CD14-positive monocyte (primary cell): Measurements from ENCODE around the gene ANKRD10. TPM values are rescaled to one million over a fixed set of nuclear protein-coding genes. Genes with fewer than 3 reads are reported as not detected.

Source experiments
- DNase-seq, 3 donors: peaks; one replicate each; pipeline ENCODE4 v3.0.0-alpha.2; 2011 to 2022
- H2AFZ ChIP-seq: 2 replicates; pipeline ENCODE4 v1.6.0; 2012; ENCODE audit warnings: mild to moderate bottlenecking, low read depth, low read length, inconsistent platforms; ENCODE audit not compliant: insufficient read depth, poor library complexity, severe bottlenecking
- H3K27ac ChIP-seq, 2 donors: 1 replicate in 1 of 2; 2 replicates in 1 of 2; pipeline ENCODE4 v1.5.1; 2012 to 2013; ENCODE audit warnings: low read length in 2 of 2, control low read depth in 1 of 2, inconsistent platforms in 1 of 2, low read depth in 1 of 2, mild to moderate bottlenecking in 1 of 2
- H3K27me3 ChIP-seq, 2 donors: one replicate each; pipeline versions ENCODE4 v1.6.0 to v1.6.1; 2011 to 2013; ENCODE audit warnings: low read length in 2 of 2; ENCODE audit not compliant: control insufficient read depth in 2 of 2, insufficient read depth in 2 of 2
- H3K36me3 ChIP-seq, 2 donors: replicated peaks in 1 of 2; 1 replicate in 1 of 2; 2 replicates in 1 of 2; pipeline versions ENCODE4 v1.5.1 to v1.6.1; 2012 to 2013; ENCODE audit warnings: low read length in 2 of 2, control low read depth in 1 of 2, inconsistent platforms in 1 of 2, mild to moderate bottlenecking in 1 of 2; ENCODE audit not compliant: insufficient read depth in 2 of 2, control insufficient read depth in 1 of 2
- H3K4me1 ChIP-seq, 2 donors: 1 replicate in 1 of 2; 2 replicates in 1 of 2; pipeline versions ENCODE4 v1.5.1 to v1.6.1; 2012 to 2013; ENCODE audit warnings: low read length in 2 of 2, control low read depth in 1 of 2, inconsistent platforms in 1 of 2, mild to moderate bottlenecking in 1 of 2, moderate library complexity in 1 of 2; ENCODE audit not compliant: insufficient read depth in 2 of 2, control insufficient read depth in 1 of 2
- H3K4me2 ChIP-seq: replicated peaks from 2 replicates; pipeline ENCODE3; 2012; ENCODE audit warnings: low read length, moderate library complexity, mild to moderate bottlenecking; ENCODE audit not compliant: poor library complexity, severe bottlenecking; ENCODE audit errors: extremely low read depth
- H3K4me3 ChIP-seq, 3 experiments: fragments of 200-600 bp in 1 of 3; sonication (generic) in 1 of 3; replicated peaks in 1 of 3; 1 replicate in 2 of 3; 2 replicates in 1 of 3; pipeline ENCODE4 v1.5.1; 2011 to 2013; ENCODE audit warnings: low read length in 3 of 3, mild to moderate bottlenecking in 3 of 3, control low read depth in 2 of 3, low read depth in 2 of 3, inconsistent platforms in 1 of 3, moderate library complexity in 1 of 3
- H3K79me2 ChIP-seq: 2 replicates; pipeline ENCODE4 v1.6.0; 2012; ENCODE audit warnings: mild to moderate bottlenecking, control low read depth, inconsistent platforms, low read length, moderate library complexity; ENCODE audit not compliant: insufficient read depth
- H3K9ac ChIP-seq: 2 replicates; pipeline ENCODE4 v1.6.0; 2017; ENCODE audit warnings: low read length, mild to moderate bottlenecking; ENCODE audit not compliant: insufficient read depth, poor library complexity, severe bottlenecking
- H3K9me3 ChIP-seq, 2 donors: replicated peaks in 1 of 2; 1 replicate in 1 of 2; 2 replicates in 1 of 2; pipeline versions ENCODE4 v1.5.1 to v1.6.1; 2012 to 2013; ENCODE audit warnings: low read length in 2 of 2, control low read depth in 1 of 2; ENCODE audit not compliant: control insufficient read depth in 1 of 2, insufficient read depth in 1 of 2
- H4K20me1 ChIP-seq: 2 replicates; pipeline ENCODE4 v1.6.0; 2012; ENCODE audit warnings: mild to moderate bottlenecking, low read length, control low read depth, moderate library complexity; ENCODE audit not compliant: insufficient read depth
- H3K27ac Mint-ChIP-seq, 7 donors: one replicate each; pipeline ENCODE4 v1.8.0; 2020; ENCODE audit warnings: mild to moderate bottlenecking in 7 of 7, mixed read lengths in 7 of 7, moderate library complexity in 6 of 7, inconsistent platforms in 2 of 7
- H3K27me3 Mint-ChIP-seq, 3 donors: one replicate each; pipeline ENCODE4 v1.8.0; 2021 to 2022; ENCODE audit warnings: low read depth in 3 of 3, mild to moderate bottlenecking in 3 of 3, mixed read lengths in 3 of 3, moderate library complexity in 3 of 3, inconsistent platforms in 1 of 3
- H3K36me3 Mint-ChIP-seq, 2 donors: one replicate each; pipeline ENCODE4 v1.8.0; 2020; ENCODE audit warnings: mixed read lengths in 2 of 2, inconsistent platforms in 1 of 2, mild to moderate bottlenecking in 1 of 2
- H3K4me1 Mint-ChIP-seq: one replicate; pipeline ENCODE4 v1.8.0; 2020; ENCODE audit warnings: mild to moderate bottlenecking, mixed read lengths
- H3K4me3 Mint-ChIP-seq, 2 donors: one replicate each; pipeline ENCODE4 v1.8.0; 2020; ENCODE audit warnings: mild to moderate bottlenecking in 2 of 2, mixed read lengths in 2 of 2, moderate library complexity in 1 of 2
- H3K9me3 Mint-ChIP-seq, 7 donors: one replicate each; pipeline ENCODE4 v1.8.0; 2020 to 2022; ENCODE audit warnings: mixed read lengths in 7 of 7, mild to moderate bottlenecking in 6 of 7, moderate library complexity in 6 of 7, inconsistent platforms in 2 of 7
- CTCF ChIP-seq: fragments of 200-600 bp; IDR thresholded peaks from one replicate; pipeline ENCODE4 v1.8.0; 2022; ENCODE audit warnings: antibody characterized with exemption, mild to moderate bottlenecking
- WGBS: methylation state at CpG from one replicate; pipeline ENCODE4 v1.1.5; 2013; ENCODE audit warnings: missing lambda C conversion rate; ENCODE audit not compliant: insufficient coverage; 5-methylcytosine and 5-hydroxymethylcytosine counted together
- intact Hi-C, 2 donors: fragments of 100-400 bp; cut with micrococcal nuclease; formaldehyde crosslinking; loops; one replicate each; pipeline versions ENCODE4 v1.15.0 to v1.15.1; 2023
- polyA plus RNA-seq, 3 donors: library from polyadenylated mRNA; depleted of rRNA in 1 of 3; unstranded in 2 of 3; stranded (reverse) in 1 of 3; fragments of 300-500 nt in 2 of 3; fragments of >200 nt in 1 of 3; fragmentation: Illumina TruSeq in 2 of 3; gene quantifications; 1 replicate in 2 of 3; 2 replicates in 1 of 3; pipeline ENCODE4 v1.2.3, GENCODE V29; 2012 to 2021

The ANKRD10 gene
- polyA plus RNA-seq, 3 donors = 30.5 to 79.9 (median 37.2) TPM

DNA sequence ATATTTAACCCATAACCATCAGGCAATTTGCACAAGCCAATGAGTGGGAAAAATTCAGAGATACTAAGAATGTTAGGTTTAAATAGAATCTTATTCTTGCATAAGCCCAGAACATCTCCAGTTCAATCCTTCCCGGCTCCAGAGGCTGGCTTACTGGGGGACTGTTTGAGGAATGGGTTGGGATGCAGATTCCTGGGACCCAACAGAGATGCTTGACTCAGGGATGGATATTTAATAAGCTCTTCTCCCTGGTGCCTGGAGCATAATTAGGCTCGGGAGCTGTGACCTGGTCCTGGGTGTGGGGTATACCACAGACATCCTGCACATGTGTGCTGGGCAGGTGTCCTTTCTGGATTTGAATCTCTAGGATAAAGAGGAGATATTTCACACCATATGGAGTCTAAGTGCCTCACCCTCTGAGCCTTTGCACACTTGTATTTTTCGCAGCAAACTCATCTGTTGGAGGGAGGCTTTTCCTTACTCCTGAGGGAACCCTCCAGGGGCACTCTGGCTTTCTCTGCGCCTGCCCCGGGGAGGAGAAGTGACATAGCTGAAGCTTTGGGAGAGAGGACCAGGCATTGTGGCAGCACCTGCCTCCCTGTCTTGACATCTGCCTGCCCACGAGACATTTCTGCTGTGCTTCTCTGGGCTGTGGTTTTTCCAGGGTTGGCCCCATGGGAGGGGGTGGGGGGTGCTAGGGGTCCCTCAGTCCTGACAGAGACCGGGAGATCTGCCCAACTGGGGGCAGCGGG, 36.1 kb upstream of the ANKRD10 start:
- Mint-ChIP-seq H3K27ac (peak overlapping the region in 1 of 7 donors; percentile 78), H3K27me3 (peaks cover 2 to 5% (median 5%) of the 10 kb centered on the region in 3 donors), H3K4me3 (no peak overlapping the region), H3K9me3 (peaks cover 0 to 2% (median 0%) of the 10 kb centered on the region in 7 donors), H3K4me1 (peaks cover 10% of the 10 kb centered on the region), H3K36me3 (no peaks in the 10 kb centered on the region)
- no peaks in the 10 kb centered on the region for H3K27me3 ChIP-seq
- H3K4me1 ChIP-seq = peaks cover 0 to 4% of the 10 kb centered on the region in 2 donors
- no peaks in the 10 kb centered on the region for H4K20me1 ChIP-seq
- H3K9ac ChIP-seq = no peak overlapping the region
- no peak overlapping the region for H3K4me2 ChIP-seq
- 91% methylated on average over 5 of the region's 8 CpGs for whole genome bisulfite sequencing
- no peaks in the 10 kb centered on the region for H3K79me2 ChIP-seq
- H3K27ac ChIP-seq = no peak overlapping the region
- no peaks in the 10 kb centered on the region for H3K9me3 ChIP-seq
- no peak overlapping the region for H2AFZ ChIP-seq
- no peak for DNase-seq
- H3K4me3 ChIP-seq = no peak overlapping the region
- intact Hi-C loops = no loop called here
- TF ChIP-seq CTCF = no peak
- no peaks in the 10 kb centered on the region for H3K36me3 ChIP-seq

DNA sequence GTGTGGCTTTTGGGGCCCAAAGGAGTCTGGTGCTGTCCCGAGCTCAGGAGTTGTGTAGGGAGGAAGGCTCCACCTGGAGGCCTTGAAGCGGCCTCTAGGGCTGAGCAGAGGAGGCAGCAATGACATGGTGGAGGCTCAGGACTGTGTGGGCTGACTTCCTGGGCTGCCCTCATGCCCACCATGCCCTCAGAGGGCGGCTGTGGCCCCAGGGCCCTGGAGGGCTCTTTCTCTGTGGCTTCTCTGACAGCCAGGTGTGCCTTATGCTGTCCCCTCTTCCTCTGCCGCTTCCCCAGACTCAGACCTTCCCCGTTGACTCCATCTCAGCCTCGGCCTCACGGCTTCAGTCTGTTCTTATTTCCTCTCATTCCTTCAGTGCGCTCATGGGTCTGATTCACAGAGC, 35.5 kb upstream of the ANKRD10 start:
- Histone ChIP-seq H2AFZ (no peak overlapping the region), H3K9me3 (no peaks in the 10 kb centered on the region), H3K27ac (no peak overlapping the region), H3K79me2 (no peaks in the 10 kb centered on the region), H3K36me3 (no peaks in the 10 kb centered on the region), H3K9ac (no peak overlapping the region), H3K4me1 (peaks cover 0 to 4% of the 10 kb centered on the region in 2 donors), H3K4me2 (no peak overlapping the region), H3K4me3 (no peak overlapping the region), H3K27me3 (no peaks in the 10 kb centered on the region), H4K20me1 (no peaks in the 10 kb centered on the region)
- DNase-seq = no peak
- TF ChIP-seq CTCF = no peak
- no peak overlapping the region for H3K27ac Mint-ChIP-seq
- H3K9me3 Mint-ChIP-seq = peaks cover 0 to 2% (median 0%) of the 10 kb centered on the region in 7 donors
- WGBS = 91% methylated on average over 8 of the region's 8 CpGs
- intact Hi-C loops = no loop called here
- no peak overlapping the region for H3K4me3 Mint-ChIP-seq
- H3K4me1 Mint-ChIP-seq = peaks cover 9% of the 10 kb centered on the region
- peaks cover 1 to 5% (median 5%) of the 10 kb centered on the region in 3 donors for H3K27me3 Mint-ChIP-seq
- no peaks in the 10 kb centered on the region for H3K36me3 Mint-ChIP-seq
